Measurements from ENCODE around the gene DDX25.
A peak's percentile ranks its signal among the peaks of the same experiment; 100 is the strongest.

DDX25 gene

DNA sequence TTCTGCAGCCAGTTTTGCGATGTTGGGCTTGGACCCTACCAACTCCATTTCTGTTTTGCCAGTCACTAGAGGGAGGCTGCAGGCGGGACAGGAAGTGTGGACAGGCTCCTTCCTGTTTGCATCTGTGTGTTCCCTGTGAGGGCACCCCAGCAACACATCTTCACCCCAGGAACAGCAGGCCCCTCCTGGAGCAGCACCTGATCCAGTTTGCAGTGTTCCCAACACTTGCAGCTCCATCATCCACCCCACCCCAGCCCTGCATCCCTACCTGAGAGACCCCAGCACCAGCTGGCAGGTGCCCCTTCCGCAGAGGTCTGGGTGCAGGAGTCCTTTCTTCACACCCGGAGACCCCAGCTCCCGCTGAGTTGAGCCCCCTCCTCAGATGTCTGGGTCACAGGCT lies 34.1 kb downstream of the DDX25 start:
- DNase-seq, result no peak

DNA sequence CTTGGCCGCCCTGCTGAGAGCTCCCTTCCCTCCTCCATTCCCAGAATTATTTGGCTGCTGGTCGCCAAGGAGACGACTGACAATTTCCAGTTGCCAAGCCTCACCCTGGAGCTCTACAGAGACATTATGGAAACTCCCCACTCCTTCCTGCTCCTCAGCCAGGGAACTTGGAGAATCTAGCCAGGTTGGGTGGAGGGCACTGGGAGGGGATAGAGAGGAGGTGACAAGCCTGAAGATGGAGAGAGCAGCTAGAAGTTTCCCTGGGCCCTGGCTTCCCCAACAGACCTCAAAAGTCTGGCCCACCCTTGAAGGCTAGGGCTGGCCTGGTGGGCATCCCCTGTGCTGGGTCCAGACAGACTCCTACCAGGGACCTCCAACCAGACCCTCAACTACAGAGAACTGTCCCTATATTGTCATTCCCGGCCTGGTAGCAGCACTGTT lies 34.8 kb downstream of the DDX25 start:
- no peak for DNase-seq

DNA sequence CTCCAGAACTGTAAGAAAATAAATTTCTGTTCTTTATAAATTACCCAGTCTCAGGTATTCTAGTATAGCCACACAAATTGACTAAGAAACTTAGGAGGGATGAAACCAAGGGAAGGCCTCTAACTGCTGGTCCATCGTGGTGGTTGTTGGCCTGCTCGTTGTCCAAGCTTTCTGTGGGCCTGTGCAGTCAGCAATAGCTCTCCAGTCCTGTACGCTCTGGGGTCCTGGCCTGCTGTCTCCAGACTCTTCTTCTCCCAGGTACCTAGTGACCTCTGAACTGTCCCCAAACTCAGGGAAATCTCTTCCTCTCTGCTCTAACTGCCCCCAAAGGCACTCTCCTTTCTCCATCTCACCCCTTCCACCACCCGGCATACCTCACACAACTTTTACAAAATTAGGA lies 35.8 kb downstream of the DDX25 start:
- no peak for DNase-seq

DNA sequence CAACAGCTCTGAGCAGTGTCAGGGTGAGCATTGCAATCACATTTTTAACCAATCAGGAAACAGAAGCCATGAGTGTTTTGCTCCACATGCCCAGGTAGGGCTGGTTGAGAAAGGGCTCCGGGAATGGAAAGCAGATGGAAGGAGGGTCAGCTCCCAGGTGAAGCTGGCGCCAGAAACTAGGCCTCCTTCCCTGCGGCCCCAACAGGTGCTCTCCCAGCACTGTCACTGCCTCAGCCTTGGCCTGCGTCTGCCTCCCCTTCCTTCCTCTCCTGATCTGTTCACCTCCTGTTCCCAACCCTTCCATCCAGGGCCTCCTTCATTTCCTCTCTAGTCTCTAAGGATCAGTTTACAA lies 36.9 kb downstream of the DDX25 start:
- DNase-seq, result no peak

DNA sequence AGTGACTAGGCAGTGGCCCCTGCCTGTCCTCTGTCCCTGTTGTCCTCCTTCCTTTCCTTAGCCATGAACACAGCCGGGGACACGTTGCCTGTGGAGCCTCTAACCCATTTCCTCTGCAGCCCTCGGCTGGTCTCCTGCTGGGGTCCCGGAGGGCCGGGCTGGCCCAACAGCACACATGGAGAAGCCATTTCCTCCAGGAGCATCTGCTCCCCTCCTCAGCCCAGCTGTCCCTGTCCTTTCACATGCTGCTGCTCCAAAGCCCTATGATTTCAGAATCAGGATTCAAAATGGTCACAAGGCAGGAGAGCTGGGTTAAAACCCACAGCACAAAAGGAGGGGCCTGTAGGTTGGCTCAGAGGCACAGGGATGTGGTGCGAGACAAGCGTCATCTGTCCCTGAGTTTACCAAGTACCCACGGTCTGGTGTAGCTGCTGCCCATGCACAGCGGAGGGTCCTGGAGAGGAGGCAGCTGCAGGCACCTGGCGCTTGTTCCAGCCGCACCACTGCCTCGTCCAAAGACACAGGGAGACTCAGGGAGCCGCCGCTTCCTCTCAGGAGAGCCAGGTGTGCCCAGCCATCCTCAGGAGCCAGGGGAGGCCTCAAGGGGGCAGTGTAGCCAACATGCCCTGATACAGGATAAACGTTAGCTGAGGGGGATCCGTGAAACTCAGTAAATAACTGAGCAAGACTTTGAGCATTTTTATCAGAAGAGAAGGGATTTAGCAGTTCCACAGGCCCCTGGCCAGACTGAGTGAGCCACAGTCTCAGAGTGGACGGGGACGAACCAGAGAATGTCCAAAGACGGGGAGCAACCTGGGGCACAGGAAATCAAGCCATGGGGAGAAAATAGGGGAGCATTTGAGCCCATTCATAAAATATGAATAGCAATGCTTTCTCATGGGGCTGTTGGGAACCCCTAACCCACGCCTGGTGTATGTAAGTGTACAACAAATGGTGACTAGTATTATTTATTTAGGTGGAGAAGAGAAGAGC lies 37.6 kb downstream of the DDX25 start:
- DNase-seq, result peak; percentile 48

DNA sequence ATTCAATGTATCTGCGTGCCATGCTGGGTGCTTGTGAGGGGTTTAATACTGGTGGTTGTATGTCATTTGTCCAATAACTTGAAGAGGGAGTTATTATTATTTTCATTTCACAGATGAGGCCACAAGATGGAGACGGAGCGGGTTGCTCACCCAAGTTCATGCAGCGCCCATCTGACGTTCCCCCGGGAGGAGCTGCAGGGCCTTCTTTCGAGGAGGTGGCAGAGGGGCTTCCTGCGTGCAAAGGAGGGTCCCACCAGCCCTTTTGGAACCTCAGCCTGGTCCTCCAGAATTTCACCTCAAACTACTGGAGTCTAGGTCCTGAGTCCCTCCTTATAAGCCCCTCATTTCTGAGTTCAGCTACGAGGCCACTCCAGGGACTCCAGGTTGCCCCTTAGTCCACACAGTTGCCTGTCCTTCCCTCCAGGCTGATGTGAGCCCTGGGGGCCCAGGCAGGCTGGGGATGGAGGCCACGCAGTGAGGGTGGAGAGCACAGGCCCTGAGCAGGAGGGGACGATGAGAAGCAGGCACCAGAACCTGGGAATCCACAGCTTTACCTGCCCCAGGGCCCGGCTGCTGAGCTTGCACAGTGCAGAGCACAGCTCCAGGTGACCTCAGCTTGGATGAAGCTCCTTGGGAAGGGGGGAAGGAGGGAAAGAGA lies 38.6 kb downstream of the DDX25 start:
- no peak for DNase-seq

DNA sequence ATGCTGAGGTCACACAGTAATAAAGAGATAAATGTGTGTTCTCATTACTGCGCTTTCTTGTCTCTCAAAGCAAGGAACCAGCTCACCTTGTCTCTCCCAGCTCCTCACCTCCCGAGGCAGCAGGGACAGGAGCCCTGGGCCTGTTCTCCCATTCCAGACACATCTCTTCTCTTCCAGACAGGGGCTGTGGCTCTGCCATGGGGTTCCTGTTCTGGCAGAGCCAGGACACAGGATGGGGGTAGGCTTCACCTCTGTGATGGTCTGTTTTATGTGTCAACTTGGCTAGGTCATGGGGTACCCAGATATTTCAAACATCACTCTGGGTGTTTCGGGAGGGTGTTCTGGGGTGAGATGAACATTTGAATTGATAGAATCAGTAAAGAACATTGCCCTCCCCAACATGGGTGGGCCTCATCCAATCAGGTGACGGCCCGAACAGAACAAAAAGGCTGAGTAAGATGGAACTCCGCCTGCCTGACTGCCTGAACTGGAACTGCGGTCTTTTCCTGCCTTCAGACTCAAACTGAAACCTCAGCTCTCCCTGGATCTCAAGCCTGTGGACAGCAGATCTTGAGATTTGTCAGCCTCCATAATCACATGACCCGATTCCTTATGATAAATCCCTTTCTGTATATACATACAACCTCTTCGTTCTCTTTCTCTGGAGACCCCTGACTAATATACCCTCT lies 39.5 kb downstream of the DDX25 start:
- DNase-seq, result no peak

DNA sequence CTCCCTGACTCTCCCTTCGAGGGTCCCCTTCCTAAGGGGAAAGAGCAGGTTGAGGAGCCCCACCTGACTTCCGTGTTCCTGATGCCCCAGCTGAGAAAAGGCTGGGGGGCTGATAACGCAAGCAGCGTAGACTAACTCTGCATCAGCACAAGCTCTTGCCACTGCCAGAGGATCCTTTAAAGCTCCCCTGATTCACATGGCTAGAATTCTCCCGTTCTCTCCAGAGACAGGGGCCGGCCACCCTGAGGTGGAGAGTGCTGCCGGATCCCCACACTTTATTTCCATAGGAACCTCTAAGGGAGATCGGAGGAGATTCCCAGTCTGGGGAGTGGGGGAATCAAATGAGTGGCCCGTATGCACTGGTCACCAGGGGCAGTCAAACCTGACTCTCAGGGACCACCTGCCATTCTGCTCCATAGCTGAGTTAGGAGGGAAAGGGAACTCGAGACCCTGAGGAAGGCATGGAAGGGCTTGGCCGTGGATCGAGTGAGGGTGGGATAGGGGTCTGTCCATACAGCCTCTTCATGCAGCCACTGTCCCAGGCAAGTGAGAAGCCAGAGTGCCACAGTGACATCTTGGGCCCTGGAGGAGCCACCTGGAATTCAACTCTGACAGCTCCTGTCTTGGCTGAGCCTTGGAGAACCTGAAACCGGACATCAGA lies 40.2 kb downstream of the DDX25 start:
- DNase-seq, result no peak

DNA sequence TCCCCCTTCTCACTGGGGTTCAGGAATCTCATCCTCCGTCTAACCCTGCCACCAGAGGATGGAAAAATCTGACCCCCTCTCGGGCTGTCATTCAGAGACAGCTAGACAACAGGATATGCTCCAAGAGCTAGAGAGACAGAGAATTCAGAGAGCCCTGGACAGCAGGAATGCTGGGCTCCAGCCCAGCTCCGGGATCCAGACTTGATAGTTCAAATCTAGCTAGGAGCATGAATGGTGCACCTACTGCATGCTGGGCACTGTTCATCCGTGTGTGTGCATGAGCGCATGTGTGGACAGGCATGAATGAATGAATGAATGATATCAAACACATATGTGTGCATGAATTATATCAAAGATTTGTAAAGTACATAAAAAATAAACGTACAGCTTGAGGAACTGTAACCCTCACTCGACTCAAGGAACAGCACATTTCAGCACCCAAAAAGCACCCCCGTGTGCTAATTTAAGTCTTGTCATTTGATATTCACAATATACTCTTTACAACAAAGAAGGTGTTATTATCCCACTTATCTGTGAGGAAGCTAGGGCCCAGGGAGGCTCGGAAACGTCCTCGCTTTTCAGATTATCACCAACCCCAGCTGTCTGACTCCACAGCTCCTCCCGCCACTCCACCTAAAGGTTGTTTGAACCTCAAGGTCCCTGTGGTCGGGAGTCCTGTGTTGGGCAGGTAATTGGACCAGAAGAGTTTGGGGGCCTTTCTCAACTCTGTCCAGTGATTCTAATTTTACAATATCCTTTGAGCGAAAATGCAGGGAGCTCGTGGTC lies 40.9 kb downstream of the DDX25 start:
- no peak for DNase-seq

DNA sequence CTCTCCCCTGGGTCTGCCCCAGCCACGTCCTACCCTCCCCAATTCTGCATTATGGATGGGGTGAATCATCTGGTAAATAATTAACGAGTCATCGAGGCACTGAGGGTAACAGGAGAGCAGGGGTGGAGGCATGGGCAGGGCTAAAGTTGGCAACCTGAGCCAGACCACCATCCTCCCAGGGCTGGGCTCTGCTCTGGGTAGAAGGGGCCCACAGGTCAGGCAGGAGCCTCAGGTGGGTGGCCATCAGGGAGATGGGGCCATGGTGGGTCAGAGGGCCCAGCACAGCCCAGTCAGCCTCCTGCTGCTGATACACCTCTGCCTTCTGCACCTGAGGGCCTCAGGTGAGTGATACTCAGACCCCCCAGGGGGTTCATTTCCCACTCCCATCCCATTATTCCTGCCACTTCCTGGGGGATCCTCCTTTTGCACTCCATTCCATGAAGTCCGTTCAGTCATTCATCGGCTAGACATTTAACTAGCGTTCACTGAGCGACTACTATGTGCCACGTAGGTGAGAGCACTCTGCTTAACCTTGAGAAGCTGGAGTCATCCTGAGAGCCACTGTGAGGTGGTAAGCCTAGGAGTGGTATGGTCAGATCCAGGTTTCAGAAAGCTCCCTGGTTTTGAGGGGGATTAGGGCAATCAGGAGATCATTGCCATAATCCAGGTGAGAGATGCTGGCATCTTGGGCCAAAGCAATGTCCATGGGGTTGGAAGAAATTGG lies 41.7 kb downstream of the DDX25 start, which contains the start of gene VSIG10L2:
Gene VSIG10L2, plus strand, starts transcription at position 248 of the 724 bp plus-strand sequence. Its CDS starts 12 bp downstream, at position 260.
- DNase-seq, result no peak

DNA sequence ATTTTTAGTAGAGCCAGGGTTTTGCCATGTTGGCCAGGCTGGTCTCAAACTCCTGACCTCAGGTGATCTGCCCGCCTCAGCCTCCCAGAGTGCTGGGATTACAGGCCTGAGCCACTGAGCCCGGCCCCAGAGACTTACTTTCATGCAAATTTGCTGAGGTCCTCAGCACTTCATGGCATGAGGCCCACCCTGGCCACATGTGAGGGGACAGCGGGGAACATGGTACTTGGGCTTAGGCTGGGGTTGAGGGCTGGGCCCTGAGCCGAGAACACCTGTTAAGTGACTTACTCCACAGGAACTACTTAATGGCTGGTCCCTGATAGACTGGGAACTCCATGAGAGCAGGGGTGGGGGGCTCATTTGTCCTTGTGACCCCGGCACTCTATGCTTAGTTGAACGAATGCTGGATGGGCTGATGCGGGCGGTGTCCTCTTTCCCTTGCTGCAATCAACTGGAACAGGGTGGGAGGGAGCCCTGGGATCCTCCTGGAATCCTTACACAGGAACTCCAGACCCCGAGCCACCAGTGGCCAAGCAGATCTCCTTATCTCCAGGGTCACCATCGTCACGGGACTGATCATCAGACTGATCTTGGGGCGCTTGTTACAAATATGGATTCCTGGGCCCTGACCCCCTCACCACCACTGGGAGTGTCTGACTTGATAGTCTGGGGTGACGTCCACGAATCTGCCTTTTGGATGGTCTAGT lies 42.6 kb downstream of the DDX25 start:
- no peak for DNase-seq

DNA sequence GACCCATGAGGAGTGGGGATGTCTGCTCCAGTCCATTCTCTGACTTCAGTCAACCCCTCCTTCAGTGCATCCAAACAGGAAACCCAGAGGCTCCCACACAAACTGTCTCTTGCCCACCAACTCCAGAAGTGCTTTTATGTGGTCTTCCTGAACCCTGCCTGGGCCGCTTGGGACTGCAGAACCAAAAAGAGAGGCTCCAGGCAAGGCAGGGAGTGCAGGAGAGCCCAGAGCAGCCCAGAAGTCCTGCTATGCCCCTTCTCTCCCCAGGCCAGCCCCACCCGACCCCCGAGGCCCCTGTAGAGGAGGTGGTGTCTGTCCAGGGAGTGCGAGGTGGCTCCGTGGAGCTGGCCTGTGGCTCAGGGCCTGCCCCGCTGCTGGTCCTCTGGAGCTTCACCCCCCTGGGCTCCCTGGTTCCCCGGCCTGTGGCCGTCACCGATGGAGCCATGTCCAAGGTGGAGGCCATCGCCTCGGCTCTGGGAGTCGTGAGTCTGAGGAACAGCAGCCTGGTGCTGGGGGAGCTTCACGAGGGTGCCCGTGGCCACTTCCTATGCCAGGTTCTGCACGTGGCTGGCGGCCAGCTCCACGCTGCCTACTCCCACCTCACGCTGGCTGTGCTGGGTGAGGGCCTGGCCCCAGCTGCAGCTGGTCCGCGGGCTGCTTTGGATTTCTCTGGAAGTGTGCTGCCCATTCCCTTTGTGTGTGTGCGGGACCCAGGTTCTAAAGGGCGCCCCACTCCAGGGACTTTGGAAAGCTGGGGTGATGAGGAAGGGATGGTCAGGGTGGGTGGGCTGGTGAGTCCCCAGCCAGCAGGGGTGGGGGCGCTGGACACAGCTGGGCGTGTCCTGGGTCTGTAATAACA lies 43.3 kb downstream of the DDX25 start:
- no peak for DNase-seq

DNA sequence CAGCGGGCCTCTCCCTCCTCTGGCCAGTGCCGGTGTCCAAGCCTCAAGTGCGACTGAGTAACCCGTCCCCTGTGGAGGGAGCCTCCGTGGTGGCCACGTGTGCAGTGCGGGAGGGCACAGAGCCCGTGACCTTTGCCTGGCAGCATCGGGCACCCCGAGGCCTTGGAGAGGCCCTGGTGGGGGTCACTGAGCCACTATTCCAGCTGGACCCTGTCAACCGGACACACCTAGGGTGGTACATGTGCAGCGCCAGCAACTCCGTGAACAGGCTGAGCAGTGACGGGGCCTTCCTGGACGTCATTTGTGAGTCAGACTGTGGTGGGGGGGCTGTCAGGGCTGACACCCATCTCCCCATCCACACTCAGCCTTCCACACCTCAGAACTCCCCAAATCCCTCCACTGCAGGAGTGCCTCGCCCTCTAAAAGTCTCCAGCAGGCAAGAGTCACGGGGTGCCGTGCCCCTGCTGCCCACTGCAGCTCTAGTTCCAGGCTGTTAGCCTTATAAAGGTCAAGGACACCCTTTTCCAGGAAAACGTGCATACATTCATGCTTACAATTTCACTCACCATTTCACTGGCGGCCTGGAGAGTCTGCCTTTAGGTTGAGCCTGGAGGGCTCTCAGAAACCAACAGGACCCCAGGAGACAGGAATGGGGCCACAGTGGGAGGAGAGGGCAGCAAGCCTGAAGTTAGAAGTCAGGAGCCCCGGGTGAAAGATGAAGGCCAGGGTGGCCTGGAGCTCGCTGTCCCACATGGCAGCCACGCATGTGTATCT lies 44.2 kb downstream of the DDX25 start:
- DNase-seq, result no peak

DNA sequence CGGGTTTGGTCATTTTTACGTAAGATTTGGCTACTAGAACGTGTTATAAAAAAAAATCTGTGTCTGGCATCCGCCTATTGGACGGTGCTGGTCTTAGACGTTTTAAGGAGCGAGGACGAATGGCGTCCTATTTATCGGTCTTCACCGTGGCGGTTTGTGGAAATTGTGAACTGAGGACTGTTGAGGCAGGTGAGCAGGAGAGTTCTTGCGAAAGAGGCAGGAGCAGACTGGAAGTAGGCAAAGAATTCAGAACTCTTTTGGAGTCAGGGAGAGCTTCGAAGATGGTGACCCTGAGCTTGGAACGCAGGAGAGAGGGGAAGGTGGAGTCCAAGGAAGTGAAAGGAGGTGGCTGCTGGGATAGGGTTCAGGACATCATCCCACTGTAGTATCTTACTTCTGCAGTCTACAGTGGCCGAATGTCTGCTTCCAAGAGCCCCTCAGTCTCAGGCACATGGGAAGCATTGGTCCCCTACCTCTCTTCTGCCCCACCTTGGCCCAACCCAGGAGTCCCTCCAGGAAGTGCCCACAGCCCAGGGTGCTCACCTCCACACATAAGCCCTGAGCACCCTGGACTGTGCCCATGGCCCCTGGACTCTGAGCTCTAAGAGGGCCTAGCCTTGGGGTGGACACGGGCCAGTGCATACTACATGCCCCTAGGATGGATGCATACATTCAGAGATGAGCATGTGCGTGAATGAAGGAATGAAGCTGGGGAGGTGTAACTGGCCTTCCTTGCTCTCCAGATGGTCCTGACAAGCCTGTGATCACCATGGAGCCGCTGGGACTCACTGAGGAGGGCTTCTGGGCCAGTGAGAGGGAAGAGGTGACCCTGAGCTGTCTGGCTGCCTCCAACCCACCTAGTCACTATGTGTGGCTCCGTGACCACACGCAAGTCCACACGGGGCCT lies 45.2 kb downstream of the DDX25 start:
- DNase-seq, result no peak

DNA sequence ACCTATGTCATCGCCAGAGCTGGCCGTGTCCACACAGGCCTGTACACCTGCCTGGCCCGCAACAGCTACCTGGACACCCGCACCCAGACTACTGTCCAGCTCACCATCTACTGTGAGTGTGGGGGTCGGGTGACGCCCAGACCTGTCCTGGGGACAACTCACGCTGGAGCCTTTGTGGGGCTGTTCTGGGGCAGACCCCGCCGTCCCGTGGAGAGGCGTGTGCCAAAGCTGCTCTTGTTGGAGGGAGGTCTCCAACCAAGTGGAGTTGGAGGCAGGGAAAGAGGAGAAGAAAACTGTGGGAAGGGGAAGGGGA lies 45.8 kb downstream of the DDX25 start:
- no peak for DNase-seq

DNA sequence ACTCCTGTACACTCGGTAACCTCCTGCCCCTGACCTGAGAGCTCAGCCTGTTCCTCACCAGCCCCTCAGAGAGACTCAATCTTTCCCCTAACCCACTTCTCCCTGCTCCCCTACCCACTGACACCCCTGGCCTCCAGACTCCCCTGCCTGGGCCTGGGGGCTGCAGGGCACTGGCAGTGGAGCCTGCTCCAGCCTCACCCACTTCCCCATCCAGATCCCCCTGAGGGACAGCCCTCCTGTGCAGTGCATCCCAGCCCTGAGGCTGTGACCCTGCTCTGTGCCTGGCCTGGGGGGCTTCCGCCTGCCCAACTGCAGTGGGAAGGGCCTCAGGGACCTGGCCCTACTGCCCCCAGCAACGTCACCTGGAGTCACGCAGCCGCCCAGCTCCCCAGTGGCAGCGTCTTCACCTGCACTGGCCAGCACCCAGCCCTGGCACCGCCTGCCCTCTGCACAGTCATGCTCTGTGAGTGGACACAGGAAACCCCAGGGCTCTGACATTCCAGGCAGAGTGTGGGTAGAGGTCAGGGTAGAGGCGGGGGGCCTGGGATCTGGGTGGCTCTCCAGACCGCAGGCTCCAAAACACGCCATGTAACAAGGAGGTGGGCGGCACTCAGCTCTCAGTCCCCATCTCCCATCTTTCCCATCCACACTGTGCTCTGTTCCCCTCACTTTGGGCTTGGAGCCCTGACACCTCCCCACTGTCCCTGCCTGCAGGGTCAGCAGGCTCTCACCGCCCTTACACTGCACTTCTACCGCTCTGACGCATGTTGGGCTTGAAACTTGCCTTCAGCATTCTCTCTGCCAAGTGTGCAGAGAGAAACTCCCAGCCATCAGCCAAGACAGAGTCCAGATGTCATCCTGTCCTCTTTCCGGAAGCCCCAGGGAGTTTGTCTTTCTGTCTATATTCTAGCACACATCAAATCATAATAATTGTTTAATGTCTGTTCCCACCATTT lies 46.7 kb downstream of the DDX25 start:
- no peak for DNase-seq

DNA sequence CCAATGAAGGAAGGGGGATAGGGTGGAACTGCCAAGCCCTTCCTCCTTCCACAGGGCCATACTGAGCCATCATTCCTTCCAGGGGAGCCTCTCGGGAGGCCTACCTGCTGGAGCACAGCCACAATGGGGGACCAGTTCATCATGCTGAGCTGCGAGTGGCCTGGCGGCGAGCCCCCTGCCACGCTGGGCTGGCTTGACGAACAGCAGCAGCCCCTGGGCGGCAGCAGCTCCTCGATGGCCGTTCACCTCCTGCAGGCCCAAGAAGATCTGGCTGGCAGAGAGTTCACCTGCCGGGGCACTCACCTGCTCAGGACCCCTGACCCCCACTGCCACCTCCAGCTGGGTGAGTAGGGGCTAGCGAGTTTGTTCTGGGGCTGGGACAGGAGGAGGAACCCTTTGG lies 47.4 kb downstream of the DDX25 start:
- no peak for DNase-seq
